Limb (tissue), 2 donors: ENCODE results near the gene FSCN2.
A peak's percentile ranks its signal among the peaks of the same experiment; 100 is the strongest.

Experiments
- DNase-seq, 2 donors: peaks; one replicate each; pipeline ENCODE4 v3.0.0-alpha.2; 2016; ENCODE audit errors: extremely low spot score in 2 of 2

Gene FSCN2

DNA sequence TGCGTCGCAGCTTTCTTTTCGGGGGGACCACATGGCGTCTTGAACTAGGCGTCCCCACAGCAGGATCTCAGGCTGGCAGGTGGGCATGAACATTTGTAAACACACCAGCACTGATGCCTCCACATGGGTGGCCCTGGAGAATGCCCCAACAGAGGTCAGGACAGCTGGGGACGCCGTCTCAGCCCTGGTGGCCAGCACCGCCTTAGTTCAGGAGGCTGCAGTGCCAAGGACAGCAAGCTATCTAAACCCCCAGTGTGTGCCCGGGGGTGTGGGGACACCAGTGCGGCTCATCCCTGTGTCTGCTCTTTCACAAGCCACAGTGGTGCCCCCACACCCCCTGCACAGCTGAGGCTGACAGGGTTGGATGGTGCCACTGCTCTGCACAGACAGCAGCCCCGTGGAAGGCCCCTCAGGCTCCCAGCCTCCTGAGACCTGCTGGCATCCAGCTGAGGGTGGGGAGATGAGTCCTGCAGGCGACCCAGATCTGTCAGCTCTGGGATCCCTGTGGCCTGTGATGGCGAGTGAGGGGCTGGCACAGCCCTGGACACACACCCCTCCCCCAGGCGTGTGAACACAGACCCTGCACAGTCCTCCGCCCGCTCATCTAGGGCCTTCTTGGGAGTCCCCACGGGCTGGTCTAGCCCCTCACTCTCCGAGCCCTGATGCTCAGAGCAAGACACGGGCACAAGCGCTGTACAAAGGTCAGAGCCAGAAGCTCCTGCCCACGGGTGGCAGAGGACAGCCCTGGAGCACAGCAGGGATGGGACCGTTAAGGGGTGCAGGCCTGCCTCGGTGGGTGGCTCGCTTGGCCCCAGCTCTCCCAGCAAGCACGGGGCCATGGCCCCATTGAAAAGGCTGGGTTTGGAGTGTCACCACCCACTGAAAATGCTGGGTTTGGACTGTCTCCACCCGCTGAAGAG, 10.7 kb downstream of the FSCN2 start:
- DNase-seq, result peak in 1 of 2 donors; percentile 28

DNA sequence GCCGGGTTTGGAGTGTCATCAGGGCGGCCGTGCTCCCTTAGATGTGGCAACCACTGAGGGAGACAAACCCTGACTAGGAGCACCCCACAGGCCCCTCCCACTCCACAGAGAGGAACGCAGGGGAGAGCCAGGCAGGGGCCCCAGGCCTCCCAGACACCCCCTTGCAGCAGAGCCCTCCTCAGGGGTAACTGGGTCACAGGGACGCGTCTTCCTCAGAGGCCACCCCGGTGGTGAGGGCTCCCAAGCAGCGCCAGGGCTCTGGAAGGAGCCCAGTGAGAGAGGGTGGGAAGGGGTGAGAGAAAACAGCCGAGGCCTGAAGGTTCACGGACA, 11.4 kb downstream of the FSCN2 start:
- DNase-seq, result peak in 1 of 2 donors; percentile 24

DNA sequence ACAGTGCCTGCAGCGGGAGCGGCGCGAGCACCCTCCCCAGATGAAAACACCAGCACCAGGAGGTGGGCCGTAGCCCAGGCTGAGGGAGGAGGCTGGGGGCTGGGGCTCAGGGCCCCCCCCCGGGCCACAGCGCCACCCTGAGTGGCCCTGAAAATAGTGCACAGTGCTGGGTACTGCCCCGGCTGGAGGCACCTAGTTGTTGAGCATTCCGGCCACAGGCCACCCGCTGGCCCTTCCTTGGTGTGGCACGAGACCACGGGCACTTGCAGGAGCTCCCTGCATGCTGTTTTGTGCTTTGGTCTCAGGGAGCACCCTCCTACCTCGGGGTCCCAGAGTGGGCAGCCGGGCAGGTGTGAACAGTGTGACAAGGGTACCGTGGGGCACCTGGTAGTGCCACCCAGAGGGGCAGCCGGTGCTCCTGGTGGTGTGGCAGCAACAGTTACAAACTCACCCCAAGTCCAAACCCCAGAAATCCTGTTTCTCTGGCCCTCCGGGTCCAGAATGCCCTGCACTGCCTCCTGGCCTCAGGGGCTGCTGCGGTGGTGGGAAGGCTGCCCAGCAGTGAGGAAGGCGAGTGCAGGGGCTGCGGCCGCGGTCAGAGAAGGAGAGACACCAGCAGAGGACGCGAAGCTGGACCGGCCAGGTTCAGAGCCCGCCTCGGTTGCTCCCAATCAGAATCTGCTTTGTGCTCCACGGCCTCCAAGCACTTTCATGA, 11.9 kb downstream of the FSCN2 start:
- peak in 1 of 2 donors; percentile 25 for DNase-seq

DNA sequence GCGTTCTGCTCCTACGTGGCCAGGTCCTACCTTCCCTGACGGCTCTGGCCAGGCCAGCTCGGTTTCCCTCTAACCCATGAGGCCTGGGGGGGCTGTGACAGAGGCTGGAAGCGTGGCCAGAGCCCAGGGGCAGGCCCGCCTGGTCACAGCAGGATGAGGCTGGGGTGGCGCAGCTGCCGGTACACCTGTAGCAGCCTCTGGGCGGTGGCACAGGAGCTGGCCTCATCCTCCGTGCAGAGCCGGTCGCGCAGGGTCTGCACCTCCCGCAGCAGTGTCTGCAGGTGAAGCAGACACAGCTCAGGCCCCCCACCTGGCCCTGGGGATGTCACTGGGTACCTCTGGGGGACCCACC, 12.5 kb downstream of the FSCN2 start:
- DNase-seq, result no peak

DNA sequence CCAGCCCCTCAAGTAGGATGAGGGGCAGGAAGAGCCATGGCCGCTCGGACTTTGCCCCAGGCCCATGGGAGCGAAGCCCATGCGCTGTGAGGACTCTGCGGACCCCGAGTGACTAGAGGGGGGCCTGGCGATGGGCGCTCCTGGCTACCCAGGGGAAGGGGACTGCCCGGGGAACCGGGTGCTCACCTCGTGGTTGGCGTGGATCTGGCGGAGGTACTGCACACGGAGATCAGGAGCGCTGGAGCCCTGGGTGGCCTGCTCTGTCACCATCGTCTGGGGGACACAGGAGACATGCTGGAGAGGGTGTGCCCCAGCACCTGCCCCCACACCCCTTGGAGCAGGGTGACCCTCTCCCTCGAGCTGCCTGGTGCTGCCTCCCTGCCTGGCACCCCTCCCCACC, 12.9 kb downstream of the FSCN2 start:
- DNase-seq, result peak in 1 of 2 donors; percentile 24

DNA sequence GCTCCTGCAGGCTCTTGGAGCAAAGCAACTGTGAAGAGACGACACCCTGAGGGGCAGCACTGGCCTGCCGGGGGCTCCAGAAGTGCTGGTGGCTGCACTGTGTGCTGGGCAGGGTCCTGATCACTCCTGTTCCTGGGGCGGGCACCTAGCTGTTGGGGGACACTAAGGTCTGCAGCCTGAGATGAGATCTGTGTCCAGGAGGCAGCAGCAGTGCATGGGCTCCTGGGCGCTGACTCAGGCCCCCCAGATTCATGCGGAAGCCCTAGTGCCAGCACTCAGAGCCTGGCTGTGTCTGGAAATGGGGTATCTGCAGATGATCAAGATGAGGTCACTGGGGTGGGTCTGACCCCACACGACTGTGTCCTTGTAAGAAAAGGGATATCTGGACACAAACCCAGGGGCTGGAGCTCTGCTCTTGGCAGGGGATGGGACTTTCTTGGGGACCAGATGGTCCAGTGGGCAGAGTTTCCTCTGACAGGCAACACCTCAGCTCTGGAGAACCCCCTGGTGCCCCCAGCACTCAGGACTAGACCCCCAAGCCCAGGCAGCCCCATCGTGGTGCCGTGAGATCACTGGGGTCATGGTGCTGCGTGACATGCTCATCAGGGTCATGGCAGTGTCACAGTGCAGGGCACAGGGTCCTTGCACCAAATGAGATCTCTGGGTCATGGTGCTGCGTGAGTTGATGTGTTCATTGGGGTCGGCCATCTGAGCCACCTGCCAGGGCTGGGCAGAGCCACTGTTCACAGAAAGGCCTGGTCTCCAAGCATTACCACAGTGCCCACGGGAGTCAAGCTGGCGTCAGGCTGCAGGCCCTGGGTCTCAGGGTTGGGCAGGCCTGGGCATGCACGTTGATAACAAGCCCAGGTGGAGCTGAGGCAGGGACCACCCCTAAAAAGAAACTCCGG, 14.5 kb downstream of the FSCN2 start:
- DNase-seq, result peak in 1 of 2 donors; percentile 18

DNA sequence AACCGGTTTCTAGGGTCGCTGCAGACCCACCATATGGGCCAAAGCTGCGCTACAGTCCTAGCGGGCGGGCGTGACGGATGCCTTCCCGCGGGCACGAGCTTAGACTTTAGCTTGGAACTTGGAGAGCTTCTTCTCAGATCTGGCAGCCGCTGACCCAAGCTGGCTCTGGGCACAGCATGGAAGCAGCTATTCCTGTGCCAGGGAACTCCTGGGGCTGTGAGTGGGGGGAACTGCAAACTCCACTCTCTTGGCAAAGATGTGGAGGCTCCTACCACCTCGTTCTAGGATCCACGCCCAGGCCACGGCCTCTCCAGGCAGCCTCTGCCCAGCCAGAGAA, 15.1 kb downstream of the FSCN2 start:
- no peak for DNase-seq

DNA sequence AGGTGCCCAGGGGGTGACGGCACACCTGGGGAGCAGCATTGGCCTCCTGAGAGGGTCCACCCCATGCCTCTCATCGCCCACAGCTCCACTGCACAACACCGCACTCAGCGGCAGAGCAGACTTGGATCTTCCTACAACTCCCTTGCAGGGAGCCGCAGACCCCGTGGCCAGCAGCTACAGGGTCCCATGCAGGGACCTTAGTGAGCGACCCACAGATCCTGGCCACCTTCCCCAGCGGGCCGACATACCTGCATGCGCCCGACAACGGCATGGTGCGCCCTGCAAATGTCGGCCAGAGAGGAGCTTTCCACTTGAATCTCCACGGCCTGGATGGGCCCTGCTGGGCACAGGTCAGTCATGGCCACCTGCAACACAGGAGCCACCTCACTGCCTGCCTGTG, 15.6 kb downstream of the FSCN2 start:
- DNase-seq, result no peak

DNA sequence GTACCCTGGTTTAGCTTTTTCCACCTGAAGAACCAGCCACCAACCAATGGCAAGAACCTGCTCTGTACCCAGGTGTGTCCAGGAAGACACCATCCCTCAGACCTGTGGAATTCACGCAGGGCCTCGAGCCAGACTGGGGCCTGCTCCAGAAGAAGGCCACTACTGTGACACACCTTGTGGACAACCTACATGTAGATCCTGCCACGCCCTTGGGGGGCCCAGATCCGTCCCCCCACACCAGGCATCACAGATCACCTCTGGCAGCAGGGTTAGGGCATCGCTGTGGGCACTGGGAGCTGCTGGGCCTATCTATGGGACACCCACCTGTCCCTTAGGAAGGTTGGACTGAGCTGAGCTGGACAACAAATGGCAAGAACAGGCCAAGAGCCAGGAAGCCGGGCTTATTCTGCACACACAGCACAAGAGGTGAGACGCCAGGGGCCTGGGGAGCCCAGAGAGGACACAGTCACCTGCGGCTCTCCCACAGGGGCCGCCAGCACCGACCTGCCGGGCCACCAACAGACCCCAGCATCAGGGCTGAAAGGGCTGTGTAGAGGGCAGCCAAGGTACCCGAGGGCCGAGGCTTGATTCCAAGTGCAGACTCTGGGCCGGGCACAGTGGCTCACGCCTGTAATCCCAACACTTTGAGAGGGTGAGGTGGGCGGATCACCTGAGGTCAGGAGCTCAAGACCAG, 16.3 kb downstream of the FSCN2 start:
- DNase-seq, result peak in 1 of 2 donors; percentile 22

DNA sequence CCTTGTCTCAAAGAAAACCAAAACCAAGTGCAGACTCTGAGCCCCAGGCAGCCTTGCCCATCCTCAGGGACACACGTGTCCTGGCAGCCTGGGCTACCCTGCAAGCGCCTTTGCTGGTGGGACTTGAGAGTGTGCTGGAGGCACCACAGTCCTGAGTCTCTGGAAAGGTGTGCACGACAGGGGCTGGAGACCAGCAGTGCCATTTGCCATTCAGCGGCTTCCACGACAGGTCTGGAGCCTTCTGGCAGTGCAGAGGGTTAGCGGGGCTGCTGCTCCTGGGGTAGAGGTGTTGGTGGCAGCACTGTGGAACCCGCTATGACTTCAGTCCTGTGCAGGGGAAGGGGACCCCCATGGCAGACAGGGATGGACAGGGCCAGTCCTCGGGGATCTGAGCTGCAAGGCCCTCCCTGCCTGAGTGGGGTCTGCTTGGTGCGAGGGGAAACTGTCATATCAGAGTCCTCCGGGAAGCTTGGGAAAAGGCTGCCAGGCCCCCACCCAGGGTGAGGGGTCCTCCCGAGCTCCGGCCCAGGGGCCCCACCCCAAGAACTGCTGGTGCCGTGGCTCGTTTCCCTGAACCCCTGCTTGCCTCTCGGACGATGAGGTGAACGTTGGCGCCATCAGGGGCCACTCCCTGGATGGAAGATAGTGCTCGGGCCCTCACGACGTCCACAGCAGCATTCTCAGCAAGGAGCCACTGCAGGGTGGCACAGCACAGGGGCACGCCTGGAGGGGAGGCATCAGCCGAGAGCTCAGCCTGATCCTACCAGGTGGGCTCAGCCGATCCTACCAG, 17.2 kb downstream of the FSCN2 start:
- no peak for DNase-seq

DNA sequence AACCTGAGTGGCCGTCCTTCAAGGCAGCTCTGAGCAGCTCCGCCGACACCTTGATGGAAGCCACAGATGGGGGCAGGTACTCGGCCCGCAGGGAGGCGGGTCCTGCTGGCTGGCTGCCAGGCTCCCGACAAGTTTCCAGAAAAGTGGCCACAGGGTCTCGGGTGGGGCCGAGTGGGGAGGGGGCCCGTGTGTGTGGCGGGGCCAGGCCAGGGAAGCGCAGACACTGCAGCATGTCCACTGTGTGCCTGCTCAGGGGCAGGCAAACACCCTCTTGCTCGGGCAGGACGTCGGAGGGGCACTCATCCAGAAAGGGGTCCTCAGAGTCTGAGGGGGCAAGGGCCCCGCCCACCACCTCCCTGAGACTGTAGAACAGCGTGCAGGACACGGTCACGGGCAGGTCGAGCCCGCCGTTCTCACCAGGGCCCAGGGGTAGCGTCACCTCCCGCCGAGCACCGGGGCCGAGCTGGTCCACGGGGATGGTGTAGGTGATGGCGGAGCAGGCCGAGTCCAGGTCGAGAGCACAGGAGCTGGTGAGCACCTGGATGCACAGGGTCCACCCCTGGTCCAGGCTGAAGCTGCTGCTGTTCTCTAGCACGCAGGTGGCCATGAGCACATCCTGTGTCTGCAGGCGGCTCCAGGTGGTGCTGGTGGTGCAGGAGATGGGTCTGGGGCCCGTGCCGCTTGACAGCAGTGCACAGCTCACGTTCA, 18.9 kb downstream of the FSCN2 start:
- DNase-seq, result no peak

DNA sequence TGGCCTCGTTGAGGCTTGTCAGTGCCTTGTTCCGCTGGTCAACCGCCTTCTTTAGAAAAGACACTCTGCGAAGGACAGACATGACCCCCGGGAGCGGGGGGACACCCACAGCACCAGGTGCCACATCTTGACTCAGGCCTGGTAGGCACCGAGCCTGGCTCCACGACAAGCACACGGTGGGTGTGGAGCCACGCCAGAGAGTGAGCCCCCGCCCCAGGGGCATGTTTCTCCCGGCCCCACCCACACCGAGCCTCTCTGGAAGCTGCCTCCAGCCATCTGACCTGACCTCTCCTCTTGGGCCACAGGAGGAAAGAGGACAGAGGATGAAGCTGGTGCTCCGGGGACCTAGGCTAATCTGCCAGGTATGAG, 19.4 kb downstream of the FSCN2 start:
- DNase-seq, result no peak

DNA sequence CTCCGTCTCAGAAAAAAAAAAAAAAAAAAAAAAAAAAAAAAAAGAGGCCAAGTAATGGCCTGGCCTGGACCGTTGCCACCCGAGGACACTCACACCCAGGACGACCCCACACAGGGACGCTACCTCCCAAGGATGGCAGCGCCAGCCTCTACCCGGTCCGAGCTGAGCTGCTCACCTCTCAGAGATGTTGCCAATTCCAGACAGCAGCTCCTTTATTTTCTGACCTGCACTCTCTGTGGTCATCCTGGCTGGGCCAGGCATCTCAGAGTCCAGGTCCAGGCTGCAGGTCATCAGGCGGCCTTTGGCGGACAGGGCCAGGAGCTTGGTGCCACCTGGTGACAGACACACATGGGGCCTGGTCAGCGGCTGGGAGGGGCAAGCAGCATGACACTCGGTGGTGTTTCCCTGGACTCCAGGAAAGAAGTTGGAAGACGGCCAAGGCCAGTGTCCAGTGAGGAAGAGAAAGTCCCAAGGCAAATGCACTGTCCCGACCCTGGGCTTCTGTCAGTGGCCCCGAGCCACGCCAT, 20.9 kb downstream of the FSCN2 start:
- no peak for DNase-seq

DNA sequence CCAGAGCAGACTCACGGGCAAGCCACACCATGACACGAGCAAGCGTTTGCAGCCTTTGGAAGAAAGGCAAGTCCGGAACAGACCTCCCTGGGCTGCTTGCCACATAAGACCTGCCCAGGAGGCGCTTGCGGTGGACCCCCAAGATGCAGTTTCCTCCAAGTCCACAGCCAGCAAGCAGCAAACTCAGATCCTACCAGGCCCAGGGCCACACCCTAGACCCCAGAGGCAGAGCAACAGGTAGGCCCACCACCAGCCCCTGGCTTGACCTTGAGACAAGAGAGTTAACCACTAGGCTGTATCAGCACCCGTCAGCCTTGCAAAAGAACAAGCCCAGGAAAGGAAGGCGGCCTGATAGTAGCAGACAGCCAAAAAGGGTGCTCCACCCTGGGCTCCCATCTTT, 21.6 kb downstream of the FSCN2 start:
- no peak for DNase-seq

DNA sequence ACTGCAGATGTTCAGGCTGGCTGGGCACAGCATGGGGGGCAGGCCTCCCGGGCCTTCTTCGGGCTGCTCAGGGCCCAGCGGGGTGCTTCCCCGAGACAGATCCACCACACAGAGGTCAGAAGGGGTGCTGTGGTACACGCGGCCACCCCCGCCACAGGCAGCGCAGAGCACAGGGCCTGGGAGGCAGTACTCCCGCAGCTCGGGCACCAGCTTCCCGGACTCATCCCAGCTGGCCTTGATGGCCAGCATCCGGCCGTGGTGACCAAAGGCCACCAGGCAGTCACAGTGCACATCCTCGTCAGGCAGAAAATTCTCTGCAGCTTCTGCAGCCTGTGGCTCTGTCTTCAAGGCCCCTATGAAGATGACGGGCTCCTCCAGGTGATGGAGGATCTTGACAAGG, 22.1 kb downstream of the FSCN2 start:
- no peak for DNase-seq

DNA sequence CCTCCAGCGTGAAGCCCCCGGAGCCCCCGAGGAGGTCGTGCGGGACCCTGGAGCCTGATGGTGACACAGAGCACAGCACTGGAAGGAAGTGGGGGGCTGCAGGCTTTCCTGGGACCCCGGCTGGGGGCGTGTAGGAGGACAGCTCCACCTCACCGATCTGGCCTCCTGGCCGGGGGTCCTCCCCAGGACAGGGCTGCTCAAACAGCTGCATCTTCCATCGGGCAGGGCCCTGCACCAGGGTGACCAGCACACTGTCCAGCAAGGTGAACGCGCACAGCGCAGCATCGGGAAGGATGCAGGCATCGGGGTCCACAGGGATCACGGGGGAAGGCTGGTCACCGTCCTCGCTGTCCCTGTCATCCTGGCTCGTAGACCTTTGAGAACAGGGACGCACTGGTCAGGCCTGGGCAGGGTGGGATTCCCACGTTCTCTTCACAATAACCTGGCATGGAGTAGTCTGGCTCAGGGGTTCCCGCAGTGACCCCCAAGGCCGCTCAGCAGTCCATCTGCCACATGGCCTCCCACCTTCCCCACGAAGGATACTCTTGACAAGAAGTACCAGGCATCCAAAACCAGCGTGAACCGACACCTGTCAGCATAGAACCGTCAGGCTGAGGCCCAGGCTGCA, 22.8 kb downstream of the FSCN2 start:
- DNase-seq, result no peak

DNA sequence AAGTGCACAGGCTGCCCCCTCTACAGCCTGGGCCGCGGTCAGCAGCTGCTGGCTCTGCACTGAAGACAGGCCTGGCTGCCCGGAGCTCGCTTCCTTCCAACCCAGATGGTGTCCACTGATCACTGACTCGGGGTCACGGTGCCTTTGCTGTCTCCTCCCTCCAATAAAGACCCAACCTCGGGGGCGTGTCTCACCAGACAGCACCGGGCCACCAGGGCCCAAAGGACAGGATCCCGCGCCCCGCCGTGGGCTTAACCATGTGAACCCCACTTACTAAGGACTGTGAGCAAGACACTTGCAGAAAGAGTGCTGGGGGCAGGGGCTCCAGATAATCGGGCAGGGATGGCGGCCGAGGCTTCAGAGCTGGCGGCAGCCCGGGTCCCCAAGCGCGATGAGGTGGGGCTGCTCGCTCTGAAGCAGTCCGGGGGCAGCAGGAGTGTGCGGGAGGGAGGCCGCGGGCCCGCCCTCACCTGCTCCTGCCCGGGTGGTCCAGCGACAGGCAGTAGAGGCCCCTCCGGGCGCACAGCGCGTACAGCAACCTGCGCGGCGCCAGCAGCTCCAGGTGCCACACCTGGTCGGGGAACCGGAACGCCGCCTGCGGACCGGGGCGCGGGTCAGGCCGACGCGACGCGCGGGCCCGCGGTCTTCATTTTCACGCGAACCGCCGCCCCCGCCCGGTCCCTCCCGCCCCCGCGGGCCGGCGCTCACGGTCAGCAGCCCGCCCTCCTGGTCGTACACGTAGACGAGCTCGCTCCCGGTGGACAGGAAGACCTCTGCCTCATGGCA, 23.5 kb downstream of the FSCN2 start:
- peak in 1 of 2 donors; percentile 41 for DNase-seq

DNA sequence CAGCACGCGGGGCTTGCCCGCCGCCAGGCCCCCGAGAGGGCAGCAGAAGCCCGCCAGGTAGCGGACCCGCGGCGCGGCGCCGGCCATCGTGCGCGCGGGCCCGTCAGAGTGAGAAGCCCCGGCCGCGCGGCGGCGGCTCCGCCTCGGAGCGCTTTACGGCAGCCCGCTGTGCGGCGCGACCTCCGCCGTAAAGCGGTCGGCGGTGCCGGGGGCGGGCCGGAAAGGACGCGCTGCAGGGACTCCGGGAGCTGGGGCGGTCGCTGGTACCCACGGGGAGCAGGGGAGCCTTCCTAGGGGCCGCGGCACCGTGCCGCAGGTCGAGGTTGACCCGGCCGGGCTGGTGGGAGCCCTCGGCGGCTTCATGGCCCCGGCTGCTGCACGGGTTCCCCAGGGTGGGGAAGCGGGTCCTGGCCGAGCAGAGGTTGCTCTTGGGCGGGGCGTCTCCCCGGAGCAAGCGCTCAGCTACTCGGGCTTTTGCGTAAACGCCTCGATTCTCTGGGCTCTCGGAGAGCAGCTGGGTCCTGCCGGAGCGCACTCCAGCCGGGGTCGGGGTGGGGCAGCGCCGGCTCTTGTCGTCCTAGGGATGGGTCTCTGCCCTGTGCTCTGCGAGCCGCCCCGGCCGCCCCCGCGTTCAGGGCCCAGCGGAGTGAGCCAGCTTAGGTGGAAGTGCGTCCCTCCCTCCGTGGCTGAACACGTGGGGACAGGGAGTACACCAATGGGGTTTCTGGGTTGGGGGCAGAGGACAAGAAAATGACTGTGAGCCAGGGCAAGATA, 24.3 kb downstream of the FSCN2 start, which contains the start of gene FAAP100:
FAAP100 (minus strand) TSS at position 110 of the 774 bp plus-strand sequence; CDS start at position 87, 23 bp downstream.
- peak; percentile 78 to 90 for DNase-seq
